Stimulated activated CD8-positive, alpha-beta memory T cell treated with anti-CD3 and anti-CD28 coated beads, Interleukin-4, amount 100 ng/mL, for 1 hour (primary cell): ENCODE measurements around the gene INCA1.
"Not testable (repeated sequence)": the region's sequence is repeated elsewhere in the genome, so short reads cannot be mapped to it uniquely, and the experiment has no call there.

Experiments used
- DNase-seq, 2 donors: peaks; one replicate each; pipeline ENCODE4 v3.0.0-alpha.2; 2020; ENCODE audit warnings: low read depth in 2 of 2, low spot score in 1 of 2

Gene INCA1

DNA sequence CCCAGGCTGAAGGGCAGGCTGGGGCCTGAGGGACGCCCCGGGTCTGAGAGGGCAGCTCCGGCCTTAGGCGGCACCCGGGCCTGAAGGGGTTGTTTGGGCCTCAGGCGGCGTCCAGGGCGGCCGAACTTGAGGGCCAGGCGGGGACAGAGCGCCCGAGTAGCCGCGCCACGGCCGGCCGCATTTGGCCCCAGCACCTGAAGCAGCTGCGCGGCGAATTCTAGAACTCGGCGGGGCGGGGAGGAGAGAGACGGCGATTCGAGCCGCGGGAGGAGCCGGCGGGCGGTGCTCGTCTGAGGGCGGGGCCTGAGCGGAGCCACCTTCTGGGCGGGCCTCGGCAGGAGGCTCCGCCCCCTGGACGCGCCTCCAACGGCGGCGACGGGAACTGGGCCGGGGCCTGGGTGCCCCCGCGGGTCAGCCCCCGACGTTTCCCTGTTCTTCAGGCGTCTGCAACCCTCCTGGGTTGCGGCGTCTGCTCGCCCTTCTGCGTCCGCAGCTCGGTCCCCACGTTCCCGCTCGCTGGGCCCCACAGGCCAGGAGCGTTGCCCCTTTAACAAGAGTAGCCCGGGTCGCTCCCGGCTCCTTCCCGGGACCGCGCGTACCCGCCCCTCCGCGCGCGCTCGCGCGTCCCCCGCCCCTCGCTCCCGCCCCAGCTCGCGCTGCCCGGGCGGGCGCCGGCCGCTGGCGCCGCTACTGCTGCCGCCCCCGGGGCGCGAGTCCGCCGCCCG is at the start of gene INCA1, which contains the start of gene KIF1C:
TSS of gene INCA1 (minus strand) at position 221 of the 725 bp plus-strand sequence. CDS start 3,085 bp downstream, outside the sequence.
TSS of gene KIF1C (plus strand) at position 649 of the 725 bp plus-strand sequence. CDS start 2,297 bp downstream, outside the sequence.
- peak; percentile 73 to 84 for DNase-seq

GRCh38 chr17:5045496-5045895 is 48.2 kb upstream of the INCA1 start:
- no peak for DNase-seq

DNA sequence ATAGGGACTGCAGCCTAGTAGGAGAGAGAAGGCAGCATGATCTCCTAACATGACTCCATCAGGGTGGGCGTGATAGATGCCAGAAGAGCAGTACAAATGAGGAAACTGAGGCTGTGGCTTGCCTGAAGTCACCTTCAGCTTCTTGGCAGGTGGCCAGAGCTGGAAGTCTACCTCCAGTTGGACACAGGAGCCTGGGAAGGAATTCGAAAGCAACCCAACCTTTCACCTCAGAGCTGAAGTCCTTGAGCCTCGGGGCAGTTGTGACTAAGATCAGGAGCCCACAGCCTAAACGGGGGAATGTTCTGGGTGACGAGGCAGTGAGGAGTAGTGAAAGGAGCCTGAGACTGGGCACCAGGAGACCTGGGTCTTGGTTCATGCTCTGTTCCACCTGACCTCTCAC is 47.3 kb upstream of the INCA1 start:
- no peak for DNase-seq

- DNase-seq, result no peak
Measured at GRCh38 chr17:5043524-5043923, 46.2 kb upstream of the INCA1 start.

GRCh38 chr17:5042157-5043022 is 45.1 kb upstream of the INCA1 start:
- no peak for DNase-seq

DNA sequence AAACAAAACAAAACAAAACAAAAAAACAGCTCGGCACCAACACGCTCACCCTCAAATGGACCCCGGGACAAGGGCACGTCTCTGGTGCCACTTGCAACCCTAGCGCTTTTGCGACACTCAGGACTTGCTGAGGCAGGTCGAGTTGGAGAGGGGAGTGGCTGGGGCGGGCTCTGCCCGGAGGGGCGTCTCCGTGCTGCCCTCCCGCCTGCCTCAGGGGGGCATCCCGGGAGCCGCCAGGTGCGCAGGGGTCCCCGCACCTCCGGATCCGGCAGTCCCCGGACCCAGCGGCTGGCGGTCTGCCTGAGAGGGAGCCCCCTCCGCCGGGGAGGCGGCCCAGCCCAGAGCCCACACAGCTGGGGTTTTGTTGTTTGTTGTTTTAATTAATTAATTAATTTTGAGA is 38.0 kb upstream of the INCA1 start, which contains the start of gene SLC52A1:
TSS of gene SLC52A1 (minus strand) at position 112 of the 400 bp plus-strand sequence. CDS start 820 bp downstream, outside the sequence.
- DNase-seq, result no peak

GRCh38 chr17:5034651-5035050 is 37.3 kb upstream of the INCA1 start:
- DNase-seq, result no peak

DNA sequence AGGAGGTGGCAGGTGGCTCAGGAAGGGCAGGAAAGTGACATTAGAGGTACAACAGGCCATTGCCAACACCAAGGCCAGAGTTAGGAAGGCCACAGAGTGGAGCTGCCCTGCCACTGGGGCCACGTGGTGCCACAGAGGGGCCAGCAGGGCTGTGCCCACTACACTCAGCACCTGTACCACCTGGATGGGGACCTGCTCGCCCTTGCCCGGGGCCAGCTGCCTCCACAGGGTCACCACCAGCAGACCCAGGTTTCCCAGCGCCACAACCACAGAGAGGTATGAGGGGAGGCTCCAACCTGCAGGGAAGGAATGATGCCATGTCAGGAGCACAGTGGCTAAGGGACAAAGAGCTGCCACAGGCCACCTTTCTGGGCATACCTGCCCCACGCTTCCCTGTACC is 36.7 kb upstream of the INCA1 start:
- DNase-seq, result no peak

- DNase-seq, result no peak
Measured at GRCh38 chr17:5033352-5034015, 36.2 kb upstream of the INCA1 start.

DNA sequence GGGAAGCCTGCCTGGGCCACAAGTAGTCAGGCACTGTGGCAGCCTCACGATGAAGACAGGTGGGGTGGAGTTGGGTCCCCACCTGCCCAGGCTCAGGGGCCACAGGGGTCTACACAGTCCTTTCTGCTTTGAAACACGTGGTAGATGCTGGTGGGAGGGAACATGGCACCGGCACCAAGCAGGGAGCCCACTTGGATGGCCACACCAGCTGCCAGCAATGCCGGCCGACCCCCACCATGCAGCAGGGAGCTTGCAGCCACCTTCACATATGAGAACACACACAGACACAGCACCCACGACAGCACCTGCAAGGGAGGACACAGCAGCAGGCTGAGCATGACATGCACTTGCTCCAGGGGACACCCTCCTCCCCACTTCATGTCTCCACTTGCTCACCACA is 35.5 kb upstream of the INCA1 start:
- no peak for DNase-seq

DNA sequence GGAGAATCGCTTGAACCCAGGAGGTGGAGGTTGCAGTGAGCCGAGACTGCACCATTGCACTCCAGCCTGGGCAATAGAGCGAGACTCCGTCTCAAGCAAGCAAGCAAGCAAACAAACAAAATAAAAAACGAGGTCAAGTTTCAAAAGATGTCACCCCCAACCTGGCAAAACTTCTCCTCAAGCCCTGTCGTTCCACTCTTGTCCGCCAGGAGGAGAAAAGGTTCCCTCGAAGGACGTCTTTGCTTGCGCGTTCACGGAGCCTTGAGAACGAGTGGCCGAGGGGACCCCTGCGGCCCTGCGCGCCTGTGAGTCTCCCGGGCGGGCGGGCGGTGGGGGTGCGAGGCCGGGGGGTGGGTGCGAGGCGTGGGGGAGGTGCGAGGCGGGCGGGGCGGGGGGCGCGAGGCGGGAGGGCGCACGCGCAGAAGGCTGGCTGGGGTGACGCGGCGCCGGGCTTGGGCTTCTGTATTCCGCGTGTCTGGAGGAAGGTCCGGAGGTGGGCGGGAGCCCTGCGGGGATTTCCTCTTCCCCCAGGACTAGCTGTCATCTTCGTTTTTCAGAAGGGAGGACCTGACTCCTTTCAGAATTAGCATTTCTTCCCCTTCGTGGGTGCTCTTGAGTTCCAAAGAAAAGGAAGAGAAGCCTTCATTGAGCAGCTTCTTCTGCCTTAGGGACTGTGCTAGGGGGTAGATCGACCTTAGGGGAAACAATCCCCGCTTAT is 34.2 kb upstream of the INCA1 start:
- DNase-seq, result peak; percentile 66 to 77

GRCh38 chr17:5030168-5030567 is 32.8 kb upstream of the INCA1 start:
- not testable (repeated sequence) for DNase-seq

DNA sequence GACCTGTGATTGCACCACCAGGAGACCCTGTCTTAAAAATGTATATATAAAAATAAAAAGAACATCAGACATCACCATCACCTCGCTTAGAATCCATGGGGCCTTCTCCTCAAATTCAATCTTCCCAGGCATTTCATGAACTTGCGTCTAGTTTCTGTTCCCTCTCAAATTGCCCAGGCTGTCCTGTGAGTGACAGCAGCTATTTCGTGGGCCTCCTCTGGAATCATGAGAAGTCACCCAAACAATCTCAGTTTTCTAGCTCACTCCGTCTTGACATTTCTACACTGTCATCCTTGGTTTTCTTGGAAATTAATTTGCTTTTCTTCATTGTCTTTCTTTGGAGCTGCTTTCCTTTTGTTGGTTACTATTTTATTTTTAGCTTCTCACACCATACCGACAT is 30.6 kb upstream of the INCA1 start:
- DNase-seq, result no peak

- no peak for DNase-seq
Measured at GRCh38 chr17:5027299-5027698, 30.0 kb upstream of the INCA1 start.

- DNase-seq, result no peak
Measured at GRCh38 chr17:5024604-5025003, 27.3 kb upstream of the INCA1 start.

GRCh38 chr17:5023588-5024147 is 26.3 kb upstream of the INCA1 start:
- DNase-seq, result no peak

GRCh38 chr17:5022171-5022711 is 24.9 kb upstream of the INCA1 start:
- no peak for DNase-seq

GRCh38 chr17:5020502-5021023 is 23.2 kb upstream of the INCA1 start:
- DNase-seq, result no peak

DNA sequence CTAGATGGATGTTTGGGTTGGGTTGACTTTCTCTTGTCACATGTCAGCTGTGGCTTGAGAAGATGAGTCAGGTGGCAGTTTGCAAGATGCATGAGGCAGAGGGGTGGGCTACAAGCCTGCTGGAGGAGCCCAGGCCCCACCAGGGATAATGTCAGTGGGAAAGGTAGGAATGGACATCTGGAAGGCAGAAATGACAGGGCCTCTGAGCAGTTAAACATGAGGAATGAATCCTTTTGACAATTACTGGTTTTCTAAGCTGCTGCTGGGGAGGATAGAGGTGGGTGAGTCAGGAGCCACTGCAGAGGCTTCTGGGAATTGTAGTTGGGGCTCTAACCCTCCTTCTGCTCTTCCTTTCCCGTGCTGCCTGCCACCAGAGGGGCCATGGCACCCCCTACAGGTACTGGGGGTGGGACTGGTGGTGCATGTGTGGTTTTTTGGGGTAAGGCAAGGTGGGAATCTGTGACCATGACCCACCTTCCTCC is 22.2 kb upstream of the INCA1 start:
- DNase-seq, result peak in 1 of 2 donors; percentile 23

GRCh38 chr17:5014357-5014756 is 17.0 kb upstream of the INCA1 start:
- no peak for DNase-seq
